Natural killer cell treated with Interleukin-12 subunit alpha and Interleukin-12 subunit beta and Interleukin-15 and Interleukin-18, amount 100 ng/mL, for 72 hours (primary cell): ENCODE results near the gene HNRNPCL1. TPM values are rescaled to one million over a fixed set of nuclear protein-coding genes. Genes with fewer than 3 reads are reported as not detected.
"Not testable (repeated sequence)": the region's sequence is repeated elsewhere in the genome, so short reads cannot be mapped to it uniquely, and the experiment has no call there.

Source experiments
- ATAC-seq, 2 donors: fragments of 150-1000 bp; cut with Tn5 transposase in 1 of 2; sonication (Bioruptor Pico), chemical (Tn5 transposase) in 1 of 2; 2 replicates each; pipeline ENCODE4 v1.10.0; 2021
- DNase-seq: peaks from one replicate; pipeline ENCODE4 v3.0.0; 2022; ENCODE audit warnings: low spot score
- H3K27ac Mint-ChIP-seq, 2 donors: 1 replicate in 1 of 2; 2 replicates in 1 of 2; pipeline ENCODE4 v1.8.0; 2022; ENCODE audit warnings: mixed read lengths in 2 of 2, mild to moderate bottlenecking in 1 of 2, moderate library complexity in 1 of 2
- H3K27me3 Mint-ChIP-seq, 2 donors: 1 replicate in 1 of 2; 2 replicates in 1 of 2; pipeline ENCODE4 v1.8.0; 2022; ENCODE audit warnings: mixed read lengths in 2 of 2
- H3K36me3 Mint-ChIP-seq: one replicate; pipeline ENCODE4 v1.8.0; 2022; ENCODE audit warnings: mixed read lengths
- H3K4me1 Mint-ChIP-seq, 2 donors: 1 replicate in 1 of 2; 2 replicates in 1 of 2; pipeline ENCODE4 v1.8.0; 2022; ENCODE audit warnings: low read depth in 2 of 2, mixed read lengths in 2 of 2, mild to moderate bottlenecking in 1 of 2
- H3K4me3 Mint-ChIP-seq: one replicate; pipeline ENCODE4 v1.8.0; 2022; ENCODE audit warnings: mixed read lengths
- H3K9me3 Mint-ChIP-seq: 2 replicates; pipeline ENCODE4 v1.8.0; 2022; ENCODE audit warnings: mixed read lengths
- total RNA-seq, 2 donors: library from RNA; stranded (reverse); gene quantifications; one replicate each; pipeline ENCODE4 v1.2.3, GENCODE V29; 2022

The HNRNPCL1 gene
- not detected for total RNA-seq

DNA sequence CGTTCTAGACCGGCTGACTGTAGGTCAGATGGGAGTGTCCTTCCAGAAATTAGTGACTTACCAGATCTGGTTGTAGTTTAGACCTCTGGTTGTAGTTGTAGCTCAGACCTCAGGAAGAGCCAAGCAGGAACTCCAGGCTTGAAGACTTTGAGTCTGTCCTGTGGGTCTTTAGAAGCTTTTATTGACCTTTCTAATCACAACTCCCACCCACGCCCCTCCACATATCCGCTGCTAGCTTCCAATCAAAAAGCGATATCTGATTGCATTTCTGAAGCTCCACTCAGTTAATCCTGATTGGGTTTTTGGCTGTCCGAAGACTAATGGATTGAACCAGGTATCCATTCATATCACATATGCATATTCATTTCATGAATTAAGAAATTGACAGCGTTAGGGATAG, at the start of gene HNRNPCL1:
HNRNPCL1 (minus strand) TSS at position 101 of the 400 bp plus-strand sequence. CDS start 431 bp downstream, outside the sequence.
- not testable (repeated sequence) for H3K27ac Mint-ChIP-seq, H3K36me3 Mint-ChIP-seq, H3K9me3 Mint-ChIP-seq, ATAC-seq, H3K4me1 Mint-ChIP-seq, DNase-seq, H3K4me3 Mint-ChIP-seq
- H3K27me3 Mint-ChIP-seq, result peaks cover 2 to 11% of the 10 kb centered on the region in 2 donors

DNA sequence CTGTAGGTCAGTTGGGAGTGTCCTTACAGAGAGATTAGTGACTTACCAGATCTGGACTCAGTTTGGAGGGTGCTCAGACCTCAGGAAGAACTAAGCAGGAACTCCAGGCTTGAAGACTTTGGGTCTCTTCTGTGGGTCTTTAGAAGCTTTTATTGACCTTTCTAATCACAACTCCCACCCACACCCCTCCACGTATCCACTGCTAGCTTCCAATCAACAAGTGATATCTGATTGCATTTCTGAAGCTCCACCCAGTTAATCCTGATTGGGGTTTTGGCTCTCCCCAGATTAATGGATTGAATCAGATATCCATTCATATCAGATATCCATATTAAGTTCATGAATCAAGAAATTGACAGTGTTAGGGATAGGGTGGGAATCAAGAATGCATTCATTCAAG, 49.6 kb upstream of the HNRNPCL1 start, which contains the start of gene PRAMEF10:
PRAMEF10 (minus strand) TSS at position 101 of the 400 bp plus-strand sequence. CDS start 2,423 bp downstream, outside the sequence.
- not testable (repeated sequence) for H3K36me3 Mint-ChIP-seq, DNase-seq, H3K27ac Mint-ChIP-seq, H3K4me3 Mint-ChIP-seq, H3K27me3 Mint-ChIP-seq, ATAC-seq, H3K4me1 Mint-ChIP-seq, H3K9me3 Mint-ChIP-seq

- not testable (repeated sequence) for H3K4me3 Mint-ChIP-seq, H3K27me3 Mint-ChIP-seq, H3K36me3 Mint-ChIP-seq, DNase-seq, H3K4me1 Mint-ChIP-seq, ATAC-seq, H3K27ac Mint-ChIP-seq, H3K9me3 Mint-ChIP-seq
These were observed 37.6 kb upstream of the HNRNPCL1 start, which contains the start of gene PRAMEF4 for GRCh38 chr1:12886101-12886500. Gene PRAMEF4 (minus strand): TSS chr1:12886201. CDS start chr1:12883394, 2,807 bp downstream.

- not testable (repeated sequence) for H3K4me1 Mint-ChIP-seq, H3K27me3 Mint-ChIP-seq, ATAC-seq, H3K4me3 Mint-ChIP-seq, H3K9me3 Mint-ChIP-seq, H3K27ac Mint-ChIP-seq, H3K36me3 Mint-ChIP-seq, DNase-seq
These were observed 29.9 kb upstream of the HNRNPCL1 start for GRCh38 chr1:12878453-12878852.

- H3K4me3 Mint-ChIP-seq, H3K9me3 Mint-ChIP-seq, H3K27ac Mint-ChIP-seq, ATAC-seq, H3K36me3 Mint-ChIP-seq, H3K4me1 Mint-ChIP-seq, DNase-seq, H3K27me3 Mint-ChIP-seq: not testable (repeated sequence)
These were observed 14.8 kb upstream of the HNRNPCL1 start for GRCh38 chr1:12863131-12863880.

- H3K36me3 Mint-ChIP-seq, H3K27me3 Mint-ChIP-seq, ATAC-seq, H3K4me3 Mint-ChIP-seq, H3K9me3 Mint-ChIP-seq, DNase-seq, H3K4me1 Mint-ChIP-seq, H3K27ac Mint-ChIP-seq: not testable (repeated sequence)
These were observed 8.3 kb upstream of the HNRNPCL1 start, which contains the start of gene PRAMEF2 for GRCh38 chr1:12856786-12857185. Gene PRAMEF2 (plus strand): TSS chr1:12857086. CDS start chr1:12859010, 1,924 bp downstream.

DNA sequence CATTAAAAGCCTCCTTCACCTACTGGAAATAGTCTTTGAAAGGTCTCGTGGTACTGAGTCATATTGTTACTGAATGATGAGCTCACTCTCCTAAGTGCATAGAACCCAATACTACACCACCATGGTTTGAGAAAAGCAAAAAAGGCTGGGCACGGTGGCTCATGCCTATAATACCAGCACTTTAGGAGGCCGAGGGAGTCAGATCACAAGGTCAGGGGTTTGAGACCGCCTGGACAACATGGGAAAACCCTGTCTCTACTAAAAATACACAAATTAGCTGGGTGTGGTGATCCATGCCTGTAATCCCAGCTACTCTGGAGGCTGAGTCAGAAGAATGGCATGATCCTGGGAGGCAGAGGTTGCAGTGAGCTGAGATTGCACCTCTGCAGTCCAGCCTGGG, 3.3 kb upstream of the HNRNPCL1 start:
- Mint-ChIP-seq H3K36me3 (no peaks in the 10 kb centered on the region), H3K4me1 (no peaks in the 10 kb centered on the region), H3K4me3 (no peak overlapping the region), H3K9me3 (no peaks in the 10 kb centered on the region), H3K27me3 (peaks cover 2 to 11% of the 10 kb centered on the region in 2 donors), H3K27ac (no peak overlapping the region)
- ATAC-seq (no peak), DNase-seq (no peak)

DNA sequence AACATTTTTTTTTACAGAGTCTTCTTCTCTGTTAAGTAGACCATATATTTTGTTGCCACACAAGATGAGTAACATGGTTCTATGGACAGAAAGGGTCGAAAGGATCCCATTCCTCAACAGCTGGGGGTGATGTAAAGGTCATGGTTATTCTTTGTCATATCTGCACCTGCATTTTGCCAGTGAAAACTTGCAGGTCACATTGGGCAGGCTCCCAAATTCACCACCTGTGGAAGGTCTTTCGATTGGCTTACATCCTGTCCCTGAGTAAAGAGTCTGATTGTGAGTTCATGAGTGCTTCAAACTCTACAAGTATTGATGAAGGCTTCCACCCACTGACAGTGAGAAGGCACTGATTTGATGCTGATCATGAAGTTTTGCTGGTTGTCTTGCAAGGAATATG, 15.3 kb downstream of the HNRNPCL1 start:
- not testable (repeated sequence) for H3K27me3 Mint-ChIP-seq, H3K4me1 Mint-ChIP-seq, H3K9me3 Mint-ChIP-seq, ATAC-seq, H3K27ac Mint-ChIP-seq, DNase-seq, H3K36me3 Mint-ChIP-seq, H3K4me3 Mint-ChIP-seq

DNA sequence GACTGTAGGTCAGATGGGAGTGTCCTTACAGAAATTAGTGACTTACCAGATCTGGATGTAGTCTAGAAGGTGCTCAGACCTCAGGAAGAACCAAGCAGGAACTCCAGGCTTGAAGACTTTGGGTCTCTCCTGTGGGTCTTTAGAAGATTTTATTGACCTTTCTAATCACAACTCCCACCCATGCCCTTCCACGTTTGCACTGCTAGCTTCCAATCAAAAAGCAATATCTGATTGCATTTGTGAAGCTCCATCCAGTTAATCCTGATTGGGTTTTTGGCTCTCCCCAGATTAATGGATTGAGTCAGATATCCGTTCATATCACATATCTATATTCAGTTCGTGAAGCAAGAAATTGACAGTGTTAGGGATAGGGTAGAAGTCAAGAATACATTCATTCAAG, 17.2 kb downstream of the HNRNPCL1 start, which contains the start of gene PRAMEF11:
PRAMEF11 (minus strand) TSS at position 101 of the 400 bp plus-strand sequence. CDS start 2,621 bp downstream, outside the sequence.
- H3K27ac Mint-ChIP-seq, ATAC-seq, H3K36me3 Mint-ChIP-seq, H3K4me1 Mint-ChIP-seq, H3K27me3 Mint-ChIP-seq, H3K9me3 Mint-ChIP-seq, DNase-seq, H3K4me3 Mint-ChIP-seq: not testable (repeated sequence)

- not testable (repeated sequence) for H3K36me3 Mint-ChIP-seq, H3K27ac Mint-ChIP-seq, H3K4me3 Mint-ChIP-seq, H3K9me3 Mint-ChIP-seq, DNase-seq, ATAC-seq, H3K4me1 Mint-ChIP-seq
- peaks cover 7 to 28% of the 10 kb centered on the region in 2 donors for H3K27me3 Mint-ChIP-seq
These were observed 29.5 kb downstream of the HNRNPCL1 start for GRCh38 chr1:12819061-12819460.

DNA sequence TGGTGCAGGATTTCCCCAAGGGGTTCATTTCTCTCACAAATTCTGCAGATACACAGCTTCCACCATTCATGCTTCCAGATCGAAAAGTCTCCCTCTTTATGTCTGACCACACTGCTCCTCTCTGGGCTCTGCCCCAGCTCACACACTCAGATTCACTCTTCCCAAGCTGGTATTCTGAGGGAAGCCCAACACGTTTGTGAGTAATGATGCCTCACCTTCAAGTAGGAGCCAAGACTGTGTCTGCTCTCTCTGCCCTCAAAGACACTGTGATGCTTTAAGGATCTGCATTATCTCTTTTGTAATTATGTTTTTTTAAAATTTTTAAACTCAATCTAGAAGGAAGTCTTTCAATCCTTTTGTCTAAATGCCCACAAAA, 37.1 kb downstream of the HNRNPCL1 start:
- no peak for DNase-seq
- H3K9me3 Mint-ChIP-seq, result no peaks in the 10 kb centered on the region
- no peak for ATAC-seq
- no peaks in the 10 kb centered on the region for H3K4me1 Mint-ChIP-seq
- no peak overlapping the region for H3K27ac Mint-ChIP-seq
- peaks cover 11 to 45% of the 10 kb centered on the region in 2 donors for H3K27me3 Mint-ChIP-seq
- H3K36me3 Mint-ChIP-seq, result no peaks in the 10 kb centered on the region
- H3K4me3 Mint-ChIP-seq, result no peak overlapping the region

GRCh38 chr1:12810691-12811408, 37.7 kb downstream of the HNRNPCL1 start:
- Mint-ChIP-seq H3K27me3 (peaks cover 14 to 48% of the 10 kb centered on the region in 2 donors), H3K9me3 (no peaks in the 10 kb centered on the region), H3K27ac (no peak overlapping the region), H3K36me3 (no peaks in the 10 kb centered on the region), H3K4me1 (no peaks in the 10 kb centered on the region), H3K4me3 (no peak overlapping the region)
- DNase-seq (no peak), ATAC-seq (no peak)

DNA sequence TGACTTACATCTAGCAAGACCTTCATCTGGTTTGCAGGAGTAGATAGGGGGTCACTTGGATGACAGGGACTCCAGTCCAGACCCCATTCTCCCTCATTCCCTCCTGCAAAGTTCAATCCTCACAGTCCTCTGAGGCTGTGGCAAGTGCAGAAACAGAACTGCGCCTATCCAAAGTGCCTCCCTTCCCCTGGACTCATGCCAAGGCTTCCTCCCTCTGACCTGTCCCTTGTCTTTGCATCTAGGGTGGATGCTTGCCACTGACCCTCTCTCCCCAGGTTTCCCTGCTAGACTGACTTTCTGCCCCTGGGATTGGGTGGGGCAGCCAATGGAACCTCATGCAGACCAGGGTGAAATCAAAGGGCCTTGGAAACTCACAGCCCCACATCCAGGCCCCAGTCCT, 38.6 kb downstream of the HNRNPCL1 start:
- Mint-ChIP-seq H3K27me3 (peaks cover 14 to 50% of the 10 kb centered on the region in 2 donors), H3K27ac (no peak overlapping the region), H3K36me3 (peaks cover 4% of the 10 kb centered on the region), H3K9me3 (peaks cover 4% of the 10 kb centered on the region), H3K4me3 (no peak overlapping the region), H3K4me1 (no peaks in the 10 kb centered on the region)
- DNase-seq (no peak), ATAC-seq (no peak)

DNA sequence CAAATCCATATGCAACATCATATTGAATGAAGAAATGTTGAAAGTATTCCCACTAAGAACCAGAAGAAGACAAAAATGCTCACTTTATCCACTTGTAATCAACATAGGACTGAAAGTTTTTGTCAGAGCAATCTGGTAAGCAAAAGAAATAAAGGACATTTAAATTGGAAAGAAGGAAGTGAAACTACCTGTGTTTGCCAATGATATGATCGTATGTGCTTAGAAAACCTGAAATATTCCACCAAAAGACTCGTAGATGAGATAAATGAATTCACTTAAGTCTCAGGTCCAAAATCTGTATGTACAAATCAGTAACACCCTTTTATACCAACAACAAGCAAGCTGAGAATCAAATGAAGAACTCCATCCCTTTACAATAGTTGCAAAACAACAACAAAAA, 48.8 kb downstream of the HNRNPCL1 start:
- ATAC-seq, result no peak
- Mint-ChIP-seq H3K36me3 (peaks cover 3% of the 10 kb centered on the region), H3K27me3 (peaks cover 5 to 32% of the 10 kb centered on the region in 2 donors), H3K4me1 (no peaks in the 10 kb centered on the region), H3K4me3 (no peak overlapping the region), H3K9me3 (peaks cover 1% of the 10 kb centered on the region), H3K27ac (no peak overlapping the region)
- DNase-seq, result no peak
